ENCODE data around the gene CYP27C1. TPM values are rescaled to one million over a fixed set of nuclear protein-coding genes. Genes with fewer than 3 reads are reported as not detected.

The CYP27C1 gene
- total RNA-seq, 1 donor from 2014 or later: 5.7 TPM

DNA sequence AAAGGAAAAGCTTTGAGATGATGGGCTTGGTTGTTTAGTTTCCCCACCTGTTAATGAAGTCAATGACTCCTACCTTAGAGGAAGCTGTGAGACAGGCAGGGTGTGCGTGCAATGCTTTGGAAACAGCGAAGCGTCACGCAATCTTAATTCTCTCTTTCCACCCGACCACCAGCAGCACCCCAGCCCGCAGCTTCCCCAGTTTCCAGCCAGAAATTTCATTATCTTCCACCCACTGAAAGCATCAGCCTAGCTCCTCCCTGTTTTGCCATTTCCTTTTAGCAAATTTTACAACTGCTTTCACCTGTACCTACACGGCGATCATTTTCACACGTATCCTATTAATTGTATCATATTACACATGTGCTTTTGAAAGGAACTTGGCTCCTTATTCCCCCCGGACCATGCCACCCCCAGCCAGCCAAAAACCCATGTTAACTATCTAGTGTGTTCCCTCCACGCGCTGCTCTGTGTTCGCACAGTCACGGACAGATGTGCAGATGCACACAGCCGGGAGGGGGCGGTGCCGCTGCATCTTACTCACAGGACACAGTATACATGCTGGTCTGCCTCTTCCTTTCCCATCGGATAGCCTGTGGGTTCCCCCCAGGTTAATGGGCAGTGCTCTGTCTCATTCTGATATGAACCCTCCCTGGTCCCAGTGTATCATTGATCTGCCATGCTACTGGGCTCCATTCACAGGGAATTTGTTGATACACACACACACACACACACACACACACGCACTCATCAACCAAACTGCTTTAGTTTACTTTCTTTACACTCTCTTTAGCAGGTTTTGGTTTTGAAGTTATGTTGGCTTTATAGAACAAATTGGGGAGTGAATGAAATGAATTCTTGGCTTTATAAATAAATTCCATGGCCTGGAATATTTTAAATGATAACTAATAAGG lies 22.4 kb downstream of the CYP27C1 start:
- no peaks in the 10 kb centered on the region for H3K79me2 ChIP-seq (ENCODE audit: insufficient read depth, low read length)
- H3K4me1 Mint-ChIP-seq (ENCODE audit: low read depth, unreplicated experiment): peaks cover 5% of the 10 kb centered on the region
- no peak overlapping the region for H3K4me2 ChIP-seq (ENCODE audit: low read length)
- H3K9me3 ChIP-seq (ENCODE audit: insufficient read depth, low read depth, low read length): no peaks in the 10 kb centered on the region
- H3K36me3 ChIP-seq (ENCODE audit: insufficient read depth, low read length): no peaks in the 10 kb centered on the region
- H3K4me3 Mint-ChIP-seq (ENCODE audit: unreplicated experiment): no peak overlapping the region
- H3K27ac Mint-ChIP-seq (ENCODE audit: unreplicated experiment): no peak overlapping the region
- FAIRE-seq (no peak), DNase-seq (ENCODE audit: low read depth) (peak; percentile 31)
- peaks cover 12% of the 10 kb centered on the region for H3K36me3 Mint-ChIP-seq (ENCODE audit: low read depth, unreplicated experiment)
- H3K27ac ChIP-seq (ENCODE audit: low read depth, low read length): no peak overlapping the region
- H3K9me3 Mint-ChIP-seq (ENCODE audit: unreplicated experiment): peaks cover 5% of the 10 kb centered on the region
- no peak overlapping the region for H3K4me3 ChIP-seq (ENCODE audit: insufficient read depth, low read depth, low read length)
- TF ChIP-seq EZH2 (IDR thresholded peaks at IDR 0.05; ENCODE audit: insufficient read depth, low read length): no peak
- TF ChIP-seq, protein P1, sequence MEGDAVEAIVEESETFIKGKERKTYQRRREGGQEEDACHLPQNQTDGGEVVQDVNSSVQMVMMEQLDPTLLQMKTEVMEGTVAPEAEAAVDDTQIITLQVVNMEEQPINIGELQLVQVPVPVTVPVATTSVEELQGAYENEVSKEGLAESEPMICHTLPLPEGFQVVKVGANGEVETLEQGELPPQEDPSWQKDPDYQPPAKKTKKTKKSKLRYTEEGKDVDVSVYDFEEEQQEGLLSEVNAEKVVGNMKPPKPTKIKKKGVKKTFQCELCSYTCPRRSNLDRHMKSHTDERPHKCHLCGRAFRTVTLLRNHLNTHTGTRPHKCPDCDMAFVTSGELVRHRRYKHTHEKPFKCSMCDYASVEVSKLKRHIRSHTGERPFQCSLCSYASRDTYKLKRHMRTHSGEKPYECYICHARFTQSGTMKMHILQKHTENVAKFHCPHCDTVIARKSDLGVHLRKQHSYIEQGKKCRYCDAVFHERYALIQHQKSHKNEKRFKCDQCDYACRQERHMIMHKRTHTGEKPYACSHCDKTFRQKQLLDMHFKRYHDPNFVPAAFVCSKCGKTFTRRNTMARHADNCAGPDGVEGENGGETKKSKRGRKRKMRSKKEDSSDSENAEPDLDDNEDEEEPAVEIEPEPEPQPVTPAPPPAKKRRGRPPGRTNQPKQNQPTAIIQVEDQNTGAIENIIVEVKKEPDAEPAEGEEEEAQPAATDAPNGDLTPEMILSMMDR (IDR thresholded peaks at IDR 0.05; ENCODE audit: insufficient read depth, low read depth, low read length): peak; percentile 44
- no peak overlapping the region for H3K9ac ChIP-seq (ENCODE audit: low read length)
- H4K20me1 ChIP-seq (ENCODE audit: insufficient read depth, low read length): no peaks in the 10 kb centered on the region
- no peak overlapping the region for H2AFZ ChIP-seq (ENCODE audit: low read depth, low read length)
- H3K27me3 Mint-ChIP-seq (ENCODE audit: low read depth, unreplicated experiment): no peaks in the 10 kb centered on the region
- H3K4me1 ChIP-seq (ENCODE audit: insufficient read depth, low read length): peaks cover 15% of the 10 kb centered on the region
- H3K27me3 ChIP-seq (ENCODE audit: insufficient read depth, low read length): no peaks in the 10 kb centered on the region

DNA sequence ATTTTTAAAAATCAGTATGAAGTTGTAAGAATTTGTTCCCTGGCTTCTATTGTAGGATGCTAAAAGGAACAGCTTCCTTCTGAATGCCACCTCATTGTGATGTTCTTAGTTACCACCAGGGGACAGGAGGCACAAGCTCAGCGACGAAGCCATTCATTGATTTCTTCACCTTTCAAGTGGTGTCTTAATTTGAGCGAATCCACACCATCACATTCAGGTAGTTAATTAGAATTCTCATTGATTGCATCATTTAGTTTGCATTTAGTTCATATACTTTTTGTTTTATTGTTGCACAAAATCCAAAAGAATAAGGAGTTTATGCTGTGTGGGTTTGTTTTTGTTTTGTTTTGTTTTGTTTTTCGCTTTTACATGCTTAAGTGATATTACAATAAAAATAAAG lies 23.1 kb downstream of the CYP27C1 start:
- Histone ChIP-seq H4K20me1 (ENCODE audit: insufficient read depth, low read length) (no peaks in the 10 kb centered on the region), H3K9ac (ENCODE audit: low read length) (no peak overlapping the region), H3K36me3 (ENCODE audit: insufficient read depth, low read length) (no peaks in the 10 kb centered on the region), H3K27ac (ENCODE audit: low read depth, low read length) (no peak overlapping the region), H3K4me2 (ENCODE audit: low read length) (no peak overlapping the region), H2AFZ (ENCODE audit: low read depth, low read length) (no peak overlapping the region), H3K4me1 (ENCODE audit: insufficient read depth, low read length) (peaks cover 15% of the 10 kb centered on the region), H3K4me3 (ENCODE audit: insufficient read depth, low read depth, low read length) (no peak overlapping the region), H3K9me3 (ENCODE audit: insufficient read depth, low read depth, low read length) (no peaks in the 10 kb centered on the region), H3K79me2 (ENCODE audit: insufficient read depth, low read length) (no peaks in the 10 kb centered on the region), H3K27me3 (ENCODE audit: insufficient read depth, low read length) (no peaks in the 10 kb centered on the region)
- no peak for TF ChIP-seq EZH2 (IDR thresholded peaks at IDR 0.05; ENCODE audit: insufficient read depth, low read length)
- TF ChIP-seq, protein P1 (IDR thresholded peaks at IDR 0.05; ENCODE audit: insufficient read depth, low read depth, low read length): peak; percentile 22
- no peak for DNase-seq (ENCODE audit: low read depth)
- FAIRE-seq: no peak
- peaks cover 5% of the 10 kb centered on the region for H3K4me1 Mint-ChIP-seq (ENCODE audit: low read depth, unreplicated experiment)
- peaks cover 5% of the 10 kb centered on the region for H3K9me3 Mint-ChIP-seq (ENCODE audit: unreplicated experiment)
- H3K36me3 Mint-ChIP-seq (ENCODE audit: low read depth, unreplicated experiment): peaks cover 16% of the 10 kb centered on the region
- no peak overlapping the region for H3K27ac Mint-ChIP-seq (ENCODE audit: unreplicated experiment)
- no peaks in the 10 kb centered on the region for H3K27me3 Mint-ChIP-seq (ENCODE audit: low read depth, unreplicated experiment)
- no peak overlapping the region for H3K4me3 Mint-ChIP-seq (ENCODE audit: unreplicated experiment)

DNA sequence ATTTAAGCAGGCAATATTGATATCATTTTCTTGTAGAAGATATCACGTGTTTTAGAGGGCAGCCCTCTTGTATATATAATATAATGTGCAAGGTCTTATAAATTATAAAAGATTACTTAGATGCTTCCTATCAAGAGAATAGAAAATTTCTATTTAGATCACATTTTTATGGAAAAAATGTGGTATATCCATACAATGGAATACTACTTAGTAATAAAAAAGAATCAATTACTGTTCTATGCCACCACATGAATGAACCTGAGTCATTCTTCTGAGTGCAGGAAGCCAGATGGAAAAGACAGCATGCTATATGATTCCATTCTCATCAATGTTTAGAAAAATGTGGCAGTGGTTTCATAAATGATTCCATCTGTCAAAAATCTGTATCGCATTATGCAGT lies 23.6 kb downstream of the CYP27C1 start:
- no peak overlapping the region for H3K9ac ChIP-seq (ENCODE audit: low read length)
- Mint-ChIP-seq H3K36me3 (ENCODE audit: low read depth, unreplicated experiment) (peaks cover 16% of the 10 kb centered on the region), H3K4me1 (ENCODE audit: low read depth, unreplicated experiment) (peaks cover 5% of the 10 kb centered on the region), H3K27me3 (ENCODE audit: low read depth, unreplicated experiment) (no peaks in the 10 kb centered on the region), H3K4me3 (ENCODE audit: unreplicated experiment) (no peak overlapping the region), H3K9me3 (ENCODE audit: unreplicated experiment) (peaks cover 5% of the 10 kb centered on the region), H3K27ac (ENCODE audit: unreplicated experiment) (no peak overlapping the region)
- H3K27ac ChIP-seq (ENCODE audit: low read depth, low read length): no peak overlapping the region
- FAIRE-seq (no peak), DNase-seq (ENCODE audit: low read depth) (no peak)
- no peaks in the 10 kb centered on the region for H3K9me3 ChIP-seq (ENCODE audit: insufficient read depth, low read depth, low read length)
- no peaks in the 10 kb centered on the region for H3K36me3 ChIP-seq (ENCODE audit: insufficient read depth, low read length)
- no peaks in the 10 kb centered on the region for H4K20me1 ChIP-seq (ENCODE audit: insufficient read depth, low read length)
- peaks cover 15% of the 10 kb centered on the region for H3K4me1 ChIP-seq (ENCODE audit: insufficient read depth, low read length)
- no peaks in the 10 kb centered on the region for H3K79me2 ChIP-seq (ENCODE audit: insufficient read depth, low read length)
- TF ChIP-seq, protein P1 (IDR thresholded peaks at IDR 0.05; ENCODE audit: insufficient read depth, low read depth, low read length): no peak
- TF ChIP-seq EZH2 (IDR thresholded peaks at IDR 0.05; ENCODE audit: insufficient read depth, low read length): no peak
- no peak overlapping the region for H3K4me3 ChIP-seq (ENCODE audit: insufficient read depth, low read depth, low read length)
- no peak overlapping the region for H3K4me2 ChIP-seq (ENCODE audit: low read length)
- H2AFZ ChIP-seq (ENCODE audit: low read depth, low read length): no peak overlapping the region
- no peaks in the 10 kb centered on the region for H3K27me3 ChIP-seq (ENCODE audit: insufficient read depth, low read length)

All from astrocyte (in vitro differentiated cells and primary cell).